ENCODE measurements around the gene GALNT1. TPM values are rescaled to one million over a fixed set of nuclear protein-coding genes. Genes with fewer than 3 reads are reported as not detected.

The GALNT1 gene
- total and polyA plus RNA-seq, 10 of the 15 experiments (the other 5 are each of a cell fraction or from before 2014, with no cell fraction given) = 8.0 to 53.7 (median 29.9) TPM

DNA sequence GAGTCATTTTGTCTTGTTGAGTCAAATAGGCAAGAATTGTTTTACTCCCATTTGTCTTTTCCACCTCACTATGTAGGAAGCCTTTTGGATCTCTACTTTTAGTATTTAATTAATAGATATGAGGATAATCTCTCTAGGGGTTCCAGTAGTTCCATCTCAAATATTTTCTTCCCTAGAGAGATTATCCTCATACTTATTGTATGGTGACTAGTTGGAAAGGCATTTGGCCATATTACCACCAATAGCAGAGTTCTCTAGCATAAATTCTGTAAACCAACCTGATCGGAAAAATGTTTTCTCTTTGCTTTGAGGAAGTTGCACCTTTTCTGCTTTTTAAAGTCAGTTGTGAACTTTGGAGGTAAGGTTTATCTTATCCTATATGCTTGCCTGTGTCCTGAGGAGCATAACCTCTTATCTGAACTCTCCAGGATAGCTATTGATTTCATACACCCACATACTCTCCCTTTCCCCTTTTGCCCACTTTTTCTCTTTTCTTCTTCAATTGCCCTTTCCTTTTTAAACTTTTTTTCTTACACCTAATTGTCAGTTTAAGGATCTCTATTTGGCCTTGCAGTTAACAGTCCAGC, 100.8 kb downstream of the GALNT1 start:
- in situ Hi-C loops (cut with MboI) = no loop called here
- no peak overlapping the region for H3K4me3 ChIP-seq
- no peak for DNase-seq (ENCODE audit: low read depth, low spot score)
- H3K9ac ChIP-seq (ENCODE audit: control insufficient read depth, insufficient read depth, low read length) = no peak overlapping the region
- BruUV-seq (replicated peaks) = no TSS peak
- no peaks in the 10 kb centered on the region for H3K9me3 ChIP-seq (replicated peaks; ENCODE audit: control insufficient read depth, insufficient read depth, low read length)
- TF ChIP-seq MEF2A (IDR thresholded peaks at IDR 0.05; ENCODE audit: insufficient read depth, low read depth, low read length) (no peak), SMAD5 (IDR thresholded peaks at IDR 0.05; ENCODE audit: low read depth) (no peak), FOXM1 (IDR thresholded peaks at IDR 0.05; ENCODE audit: low read depth, low read length) (no peak), IRF5 (IDR thresholded peaks at IDR 0.05; ENCODE audit: borderline replicate concordance) (no peak), MXI1 (IDR thresholded peaks at IDR 0.05; ENCODE audit: low read depth, low read length) (no peak), BCL11A (IDR thresholded peaks at IDR 0.05; ENCODE audit: low read depth, low read length) (no peak), RCOR1 (conservative IDR thresholded peaks at IDR 0.05; ENCODE audit: low read depth, low read length) (no peak)
- no peaks in the 10 kb centered on the region for H3K4me1 ChIP-seq (ENCODE audit: control insufficient read depth, insufficient read depth, low read length)
- no peaks in the 10 kb centered on the region for H3K79me2 ChIP-seq (ENCODE audit: control insufficient read depth, insufficient read depth, low read length)
- H3K27me3 ChIP-seq (replicated peaks in 1 of 2; ENCODE audit: control insufficient read depth in 2 of 2, insufficient read depth in 2 of 2, low read length in 1 of 2) = no peaks in the 10 kb centered on the region
- FAIRE-seq = no peak
- intact Hi-C loops (cut with micrococcal nuclease; ENCODE audit: unreplicated experiment) = loop anchor here (10.0 kb wide), 1 partner anchor 278 kb away; no protein-coding TSS in a partner anchor
- POLR2A ChIA-PET = interaction anchor here (0.5 kb wide), 1 partner anchor 229 kb away, joined by 5 read pairs; no protein-coding TSS in a partner anchor
- no peaks in the 10 kb centered on the region; a peak in 2 of 4 replicates for H3K36me3 ChIP-seq (ENCODE audit: control insufficient read depth in 2 of 2, insufficient read depth in 2 of 2, low read length in 1 of 2)
- no peak overlapping the region for H2AFZ ChIP-seq (ENCODE audit: control insufficient read depth, low read depth, low read length)
- no peak overlapping the region for H3K27ac ChIP-seq (ENCODE audit: control insufficient read depth, insufficient read depth)
- RAD21 ChIA-PET (ENCODE audit: unreplicated experiment) = no interaction called here
- H3K4me2 ChIP-seq (ENCODE audit: control insufficient read depth, insufficient read depth) = no peak overlapping the region
- no peak for ATAC-seq
- CTCF ChIA-PET = interaction anchor here (1.1 kb wide), 2 partner anchors 274 to 296 kb away, joined by 3 to 4 read pairs; no protein-coding TSS in a partner anchor
- SMC1A ChIA-PET (ENCODE audit: uncharacterized antibody, unreplicated experiment) = no interaction called here
- 100% methylated on average over 1 of the region's 1 CpG for WGBS (ENCODE audit: insufficient coverage, insufficient replicate concordance, low lambda C conversion rate, missing lambda C conversion rate)
- H4K20me1 ChIP-seq (ENCODE audit: control insufficient read depth, insufficient read depth) = no peaks in the 10 kb centered on the region
